ENCODE measurements around the gene GSTK1. TPM values are rescaled to one million over a fixed set of nuclear protein-coding genes. Genes with fewer than 3 reads are reported as not detected.
A peak's percentile ranks its signal among the peaks of the same experiment; 100 is the strongest.
"Not testable (repeated sequence)": the region's sequence is repeated elsewhere in the genome, so short reads cannot be mapped to it uniquely, and the experiment has no call there.

GSTK1 gene
- total and polyA plus RNA-seq, 9 of the 15 experiments (the other 6 are each of a cell fraction or from before 2014, with no cell fraction given): 155 to 441 (median 233) TPM

DNA sequence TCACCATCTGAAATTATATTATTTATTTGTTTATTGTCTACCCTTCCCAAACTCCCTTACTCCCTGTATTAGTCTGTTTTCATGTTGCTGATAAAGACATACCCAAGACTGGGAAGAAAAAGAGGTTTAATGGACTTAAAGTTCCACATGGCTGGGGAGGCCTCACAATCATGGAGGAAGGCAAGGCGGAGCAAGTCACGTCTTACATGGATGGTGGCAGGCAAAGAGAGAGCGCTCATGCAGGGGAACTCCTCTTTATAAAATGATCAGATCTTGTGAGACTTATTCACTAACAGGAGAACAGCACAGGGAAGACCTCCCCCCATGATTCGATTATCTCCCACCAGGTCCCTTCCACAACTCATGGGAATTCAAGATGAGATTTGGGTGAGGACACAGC lies 49.8 kb upstream of the GSTK1 start:
- DNase-seq (ENCODE audit: extremely low read depth in 1 of 4, low spot score in 3 of 4); H3K4me1 ChIP-seq (replicated peaks in 1 of 2; ENCODE audit: control insufficient read depth in 2 of 2, insufficient read depth in 2 of 2, low read length in 2 of 2); H3K27ac ChIP-seq (ENCODE audit: extremely low read depth, low read depth, low read length); H3K9ac ChIP-seq (ENCODE audit: insufficient read depth in 1 of 2, low read depth in 2 of 2, low read length in 2 of 2); H2AFZ ChIP-seq (ENCODE audit: low read depth, low read length); H3K4me2 ChIP-seq (ENCODE audit: insufficient read depth, low read length); H3K36me3 ChIP-seq (ENCODE audit: control insufficient read depth, insufficient read depth, low read length); H3K9me1 ChIP-seq (ENCODE audit: control insufficient read depth, insufficient read depth, low read length); H3K9me3 ChIP-seq (replicated peaks; ENCODE audit: control insufficient read depth, insufficient read depth, low read depth, low read length); H3K79me2 ChIP-seq (ENCODE audit: control insufficient read depth, insufficient read depth, low read length); H3K4me3 ChIP-seq; H4K20me1 ChIP-seq (replicated peaks; ENCODE audit: control insufficient read depth, insufficient read depth, low read length); FAIRE-seq; BruUV-seq (replicated peaks); ATAC-seq: not testable (repeated sequence)
- ChIA-PET CTCF (ENCODE audit: low intra/inter-chr PET ratio) (interaction anchor here (2.4 to 6.6 kb wide), 2 partner anchors 207 to 361 kb away, joined by 18 to 222 read pairs; no protein-coding TSS in a partner anchor), POLR2A (interaction anchor here (1.9 kb wide), 1 partner anchor 9 kb away, joined by 6 read pairs; no protein-coding TSS in a partner anchor)
- peak; percentile 96 for TF ChIP-seq ZNF431 (CRISPR knock-in tag; IDR thresholded peaks at IDR 0.05)
- peak; percentile 33 for TF ChIP-seq ZFP36 (IDR thresholded peaks at IDR 0.05; ENCODE audit: low read depth, low read length, partially characterized antibody)
- in situ Hi-C loops (cut with MboI): loop anchor here (5.0 kb wide), 2 partner anchors 201 to 336 kb away; no protein-coding TSS in a partner anchor
- H3K27me3 ChIP-seq (ENCODE audit: control insufficient read depth in 2 of 2, insufficient read depth in 2 of 2, low read length in 2 of 2): peaks cover 11 to 24% of the 10 kb centered on the region in 2 experiments; a peak in 4 of 5 replicates
- intact Hi-C loops (cut with micrococcal nuclease): loop anchor here (10.0 kb wide), 2 partner anchors 329 to 579 kb away; partner anchors contain the start of gene TRPV6
- WGBS (ENCODE audit: insufficient coverage, low coverage, missing lambda C conversion rate): 4% methylated on average over 4 of the region's 4 CpGs

DNA sequence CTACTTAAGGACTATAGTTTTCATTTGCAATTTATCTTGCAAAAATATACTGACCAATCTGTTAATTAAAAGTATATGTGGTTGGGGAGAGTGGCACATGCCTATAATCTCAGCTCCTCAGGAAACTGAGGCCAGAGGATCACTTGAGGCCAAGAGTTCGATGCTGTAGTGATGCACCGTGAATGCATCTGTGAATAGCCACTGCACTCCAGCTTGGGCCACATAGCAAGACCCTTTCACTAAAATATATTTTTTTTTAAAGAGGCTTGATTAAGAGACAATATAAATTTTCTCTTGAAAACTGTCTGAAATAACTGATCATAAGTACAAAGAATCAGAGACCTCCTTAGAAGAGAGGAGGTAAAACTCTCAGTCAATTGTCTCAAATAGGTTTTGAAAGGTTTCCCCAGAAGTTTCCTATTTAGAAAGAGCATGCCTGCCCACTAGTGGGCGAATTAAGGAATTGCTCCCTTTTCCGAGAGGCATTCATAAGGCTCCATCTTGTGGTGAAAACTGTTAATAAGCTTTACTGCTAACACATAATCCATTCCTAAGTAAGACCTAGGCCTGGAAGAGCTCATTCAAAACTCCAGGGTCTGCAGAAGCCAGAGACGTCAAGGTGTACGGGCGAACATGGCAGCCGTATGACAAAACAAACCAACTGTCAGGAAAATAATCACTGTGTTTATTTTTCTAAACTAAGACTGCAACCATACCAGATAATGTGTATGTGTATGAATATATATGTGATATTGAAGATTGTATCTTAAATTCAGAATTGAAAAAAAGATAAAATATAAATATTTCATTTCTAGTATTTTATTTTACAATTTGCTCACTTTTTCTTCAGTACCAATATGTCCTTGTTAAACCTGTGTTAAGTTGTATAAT lies 48.2 kb upstream of the GSTK1 start:
- no TSS peak for BruUV-seq (replicated peaks)
- intact Hi-C loops (cut with micrococcal nuclease) (loop anchor here (1.0 to 10.0 kb wide), 5 partner anchors 207 to 613 kb away; partner anchors contain the start of genes EPHB6 and TRPV6), in situ Hi-C loops (cut with MboI) (loop anchor here (5.0 kb wide), 2 partner anchors 203 to 338 kb away; no protein-coding TSS in a partner anchor)
- Histone ChIP-seq H2AFZ (ENCODE audit: low read depth, low read length) (no peak overlapping the region), H3K27me3 (ENCODE audit: control insufficient read depth in 2 of 2, insufficient read depth in 2 of 2, low read length in 2 of 2) (peaks cover 6 to 19% of the 10 kb centered on the region in 2 experiments; a peak in 4 of 5 replicates), H3K9me1 (ENCODE audit: control insufficient read depth, insufficient read depth, low read length) (no peaks in the 10 kb centered on the region), H3K4me1 (replicated peaks in 1 of 2; ENCODE audit: control insufficient read depth in 2 of 2, insufficient read depth in 2 of 2, low read length in 2 of 2) (no peaks in the 10 kb centered on the region), H3K4me2 (ENCODE audit: insufficient read depth, low read length) (no peak overlapping the region), H3K9me3 (replicated peaks; ENCODE audit: control insufficient read depth, insufficient read depth, low read depth, low read length) (no peaks in the 10 kb centered on the region), H4K20me1 (replicated peaks; ENCODE audit: control insufficient read depth, insufficient read depth, low read length) (no peaks in the 10 kb centered on the region), H3K4me3 (no peak overlapping the region), H3K9ac (ENCODE audit: insufficient read depth in 1 of 2, low read depth in 2 of 2, low read length in 2 of 2) (no peak overlapping the region), H3K36me3 (ENCODE audit: control insufficient read depth, insufficient read depth, low read length) (no peaks in the 10 kb centered on the region), H3K79me2 (ENCODE audit: control insufficient read depth, insufficient read depth, low read length) (no peaks in the 10 kb centered on the region), H3K27ac (ENCODE audit: extremely low read depth, low read depth, low read length) (no peak overlapping the region)
- peak; percentile 99 for FAIRE-seq
- peak; percentile 86 to 92 (median 90) for DNase-seq (ENCODE audit: extremely low read depth in 1 of 4, low spot score in 3 of 4)
- POLR2A ChIA-PET: interaction anchor here (0.6 to 2.0 kb wide), 6 partner anchors 11 to 418 kb away, joined by 3 to 7 read pairs (median 4); no protein-coding TSS in a partner anchor
- peak; percentile 97 for ATAC-seq
- CTCF ChIA-PET (ENCODE audit: low intra/inter-chr PET ratio): interaction anchor here (0.6 to 6.6 kb wide), 19 partner anchors 13 to 1111 kb away, joined by 3 to 222 read pairs (median 3); partner anchors contain the start of gene EPHB6
- WGBS (ENCODE audit: insufficient coverage, low coverage, missing lambda C conversion rate): under 1% methylated on average over 8 of the region's 8 CpGs
- TF ChIP-seq ARID2 (IDR thresholded peaks at IDR 0.05) (peak; percentile 96), CBX3 (IDR thresholded peaks at IDR 0.05; ENCODE audit: borderline replicate concordance in 1 of 2, low read length in 2 of 2) (peak in 1 of 2 experiments; percentile 75; a peak in 1 of 3 replicates), POLR2H (tag; IDR thresholded peaks at IDR 0.05; ENCODE audit: low read depth) (no peak), ZEB2 (IDR thresholded peaks at IDR 0.05) (no peak), HDAC1 (IDR thresholded peaks at IDR 0.05) (no peak), MECOM (CRISPR knock-in tag; IDR thresholded peaks at IDR 0.05) (0 out of 2 replicates have a peak, but pooled peaks have one; percentile 33), PCBP2 (IDR thresholded peaks at IDR 0.05; ENCODE audit: low read depth, low read length, poor library complexity, severe bottlenecking) (no peak), ZNF121 (CRISPR knock-in tag; conservative IDR thresholded peaks at IDR 0.05) (peak; percentile 85), RUNX1 (IDR thresholded peaks at IDR 0.05; ENCODE audit: low read depth) (no peak), NONO (IDR thresholded peaks at IDR 0.05; ENCODE audit: low read depth in 2 of 2, low read length in 1 of 2) (0 out of 4 replicates have a peak, but pooled peaks of 1 of the 2 experiments have one; percentile 6)

All from K562 (cell line).